ENCODE results near the gene PPP2R5E. TPM values are rescaled to one million over a fixed set of nuclear protein-coding genes. Genes with fewer than 3 reads are reported as not detected.
"Not testable (repeated sequence)": the region's sequence is repeated elsewhere in the genome, so short reads cannot be mapped to it uniquely, and the experiment has no call there.

PPP2R5E gene
- total and polyA plus RNA-seq, 5 experiments from 2014 or later: 32.3 to 39.5 (median 33.3) TPM

DNA sequence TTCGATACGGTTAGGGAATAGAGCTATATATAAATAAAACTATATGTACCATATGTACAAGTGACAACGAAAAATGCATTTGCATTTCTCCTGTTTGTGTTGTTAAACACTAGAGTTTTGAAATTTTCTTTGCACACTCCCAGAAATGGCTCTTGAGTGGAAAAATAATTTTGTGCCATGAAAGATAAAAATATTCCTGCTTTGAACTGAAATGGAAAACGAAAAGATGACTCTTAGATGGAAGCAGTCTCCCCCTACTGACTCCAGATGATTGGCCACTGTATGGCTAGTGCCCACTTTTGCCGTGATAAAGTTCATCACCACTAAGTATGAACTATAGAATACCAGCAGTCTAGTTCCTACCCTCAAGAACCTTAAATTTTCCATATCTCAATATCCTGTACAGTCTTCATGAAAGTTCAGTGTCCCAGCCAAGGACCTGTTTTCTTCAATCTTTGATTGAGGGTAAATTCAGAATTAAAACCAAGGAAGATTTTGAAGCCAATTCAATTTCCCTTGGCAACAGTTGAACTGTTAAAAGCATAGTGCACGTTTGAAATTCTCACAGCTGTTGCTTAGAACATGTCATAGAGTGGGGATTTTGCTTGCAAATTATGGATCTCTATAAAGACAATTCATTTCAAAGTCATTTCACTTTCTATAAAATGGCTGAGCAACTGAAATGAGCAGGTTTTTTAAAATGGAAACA lies 1.6 kb upstream of the PPP2R5E start:
- POLR2A ChIA-PET: interaction anchor here (0.9 to 3.4 kb wide), 3 partner anchors 97 to 1558 kb away, joined by 3 to 36 read pairs (median 33); partner anchors contain the start of genes MAX and WDR89
- Mint-ChIP-seq H3K36me3 (peaks cover 0 to 6% (median under 1%) of the 10 kb centered on the region in 3 donors), H3K4me3 (peak overlapping the region; percentile 92 to 99 (median 96)), H3K27ac (peak overlapping the region in 6 of 10 donors; percentile 29 to 95 (median 81)), H3K4me1 (peaks cover 13 to 41% (median 30%) of the 10 kb centered on the region in 4 donors), H3K9me3 (no peaks in the 10 kb centered on the region), H3K27me3 (no peaks in the 10 kb centered on the region)
- no peak for DNase-seq
- no peak for ATAC-seq

DNA sequence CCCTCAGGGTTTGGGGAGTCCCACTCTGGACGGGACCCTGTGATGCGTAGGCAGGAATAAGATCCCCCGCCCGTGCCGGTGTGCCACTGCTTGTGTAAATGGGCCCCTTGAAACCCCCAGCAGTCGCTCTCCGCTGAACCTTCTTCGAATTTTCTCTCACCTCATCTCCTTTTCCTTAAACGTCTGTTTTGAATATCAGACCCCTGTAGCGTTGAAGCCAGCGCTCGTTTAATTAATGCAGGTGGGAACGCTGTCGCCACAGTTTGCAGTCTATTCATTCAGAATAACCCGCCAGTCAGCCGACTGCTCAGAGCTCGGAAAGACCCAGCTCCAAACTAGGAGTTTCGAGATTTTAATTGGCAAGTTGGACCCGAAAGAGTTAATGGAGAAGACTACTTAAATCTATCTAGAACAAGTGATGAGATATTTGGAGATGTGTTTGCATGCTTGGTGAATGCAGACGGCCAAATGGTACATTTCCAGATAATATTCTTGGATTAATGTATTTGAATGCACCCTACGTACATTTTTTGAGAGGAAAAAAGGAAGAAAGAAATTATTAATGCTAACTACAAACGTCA lies 739 bp upstream of the PPP2R5E start:
- Mint-ChIP-seq H3K27ac (peak overlapping the region; percentile 91 to 99 (median 94)), H3K27me3 (no peaks in the 10 kb centered on the region), H3K9me3 (no peaks in the 10 kb centered on the region), H3K36me3 (peaks cover 7 to 14% (median 8%) of the 10 kb centered on the region in 3 donors), H3K4me1 (peaks cover 13 to 48% (median 38%) of the 10 kb centered on the region in 4 donors), H3K4me3 (peak overlapping the region; percentile 92 to 99 (median 96))
- POLR2A ChIA-PET: interaction anchor here (0.7 to 3.4 kb wide), 9 partner anchors 9 to 1559 kb away, joined by 3 to 36 read pairs (median 3); partner anchors contain the start of genes MAX and WDR89
- ATAC-seq (peak in 1 of 2 donors; percentile 31), DNase-seq (no peak)

DNA sequence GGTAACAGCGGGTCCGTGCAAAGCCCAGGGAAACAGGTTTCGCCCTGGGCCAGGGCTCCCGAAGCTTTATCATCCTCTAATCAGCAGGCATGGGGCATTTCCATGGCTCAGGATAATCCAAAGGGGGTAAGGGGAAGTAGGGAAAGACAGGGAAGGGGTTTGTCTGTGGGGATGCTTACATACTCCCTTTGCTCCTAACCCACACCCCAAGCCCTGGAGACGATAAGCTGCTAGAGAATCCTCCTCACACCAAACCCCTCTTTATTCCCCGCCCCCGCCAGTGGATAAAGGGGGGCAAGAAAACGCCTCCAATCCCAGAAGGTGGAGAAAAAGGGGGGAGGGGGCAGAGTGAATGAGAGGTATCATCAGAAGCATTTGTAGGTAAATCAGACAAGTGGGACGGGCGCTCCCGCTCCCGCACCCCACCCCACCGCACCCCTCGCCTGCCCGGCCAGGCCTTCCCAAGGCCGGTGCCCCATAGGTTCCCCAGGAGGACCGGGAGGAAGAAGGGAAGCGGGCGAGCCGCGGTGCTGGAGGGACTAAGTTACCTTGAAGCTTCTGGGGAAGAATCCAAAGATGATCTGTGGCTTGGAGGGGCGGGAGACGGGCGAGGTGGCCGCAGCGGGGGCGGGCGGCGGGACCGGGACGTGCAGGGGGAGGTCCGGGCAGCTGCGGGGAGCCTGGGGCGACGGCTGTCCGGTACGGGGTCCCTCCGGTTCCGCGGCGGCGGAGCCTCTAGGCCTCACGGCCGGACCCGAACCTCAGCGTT lies 762 bp downstream of the PPP2R5E start:
- H3K36me3 Mint-ChIP-seq: peaks cover 8 to 26% (median 8%) of the 10 kb centered on the region in 3 donors
- H3K27me3 Mint-ChIP-seq: no peaks in the 10 kb centered on the region
- H3K27ac Mint-ChIP-seq: peak overlapping the region; percentile 69 to 95 (median 92)
- peak overlapping the region; percentile 92 to 99 (median 96) for H3K4me3 Mint-ChIP-seq
- ATAC-seq (no peak), DNase-seq (peak in 5 of 10 donors; percentile 3 to 16 (median 3))
- peaks cover 16 to 48% (median 41%) of the 10 kb centered on the region in 4 donors for H3K4me1 Mint-ChIP-seq
- no peaks in the 10 kb centered on the region for H3K9me3 Mint-ChIP-seq
- POLR2A ChIA-PET: interaction anchor here (0.6 to 3.4 kb wide), 7 partner anchors 11 to 185 kb away, joined by 3 to 36 read pairs (median 5); partner anchors contain the start of genes SGPP1 and WDR89

DNA sequence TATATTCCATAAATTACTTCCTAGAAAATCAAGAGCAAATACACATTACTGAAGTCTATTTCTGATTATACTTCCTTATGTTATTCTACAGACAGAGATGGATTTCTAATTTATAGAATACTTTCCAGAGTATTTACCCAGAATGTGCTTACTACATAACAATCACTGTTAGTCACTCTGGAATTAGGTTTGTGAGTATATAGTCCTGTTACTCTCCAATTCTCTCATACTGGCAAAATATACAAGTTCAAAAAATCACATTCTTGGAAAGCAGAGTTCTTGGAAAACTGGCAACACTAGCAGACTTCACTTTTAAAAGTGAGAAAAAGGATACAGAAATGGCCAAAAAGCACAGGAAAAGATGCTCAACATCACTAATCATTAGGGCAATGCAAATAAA lies 7.3 kb downstream of the PPP2R5E start:
- DNase-seq: no peak
- no peak overlapping the region for H3K4me3 Mint-ChIP-seq
- peaks cover 13 to 40% (median 28%) of the 10 kb centered on the region in 4 donors for H3K4me1 Mint-ChIP-seq
- H3K36me3 Mint-ChIP-seq: peaks cover 8 to 82% (median 34%) of the 10 kb centered on the region in 3 donors
- POLR2A ChIA-PET: no interaction called here
- no peaks in the 10 kb centered on the region for H3K27me3 Mint-ChIP-seq
- H3K9me3 Mint-ChIP-seq: no peaks in the 10 kb centered on the region
- no peak for ATAC-seq
- H3K27ac Mint-ChIP-seq: no peak overlapping the region

DNA sequence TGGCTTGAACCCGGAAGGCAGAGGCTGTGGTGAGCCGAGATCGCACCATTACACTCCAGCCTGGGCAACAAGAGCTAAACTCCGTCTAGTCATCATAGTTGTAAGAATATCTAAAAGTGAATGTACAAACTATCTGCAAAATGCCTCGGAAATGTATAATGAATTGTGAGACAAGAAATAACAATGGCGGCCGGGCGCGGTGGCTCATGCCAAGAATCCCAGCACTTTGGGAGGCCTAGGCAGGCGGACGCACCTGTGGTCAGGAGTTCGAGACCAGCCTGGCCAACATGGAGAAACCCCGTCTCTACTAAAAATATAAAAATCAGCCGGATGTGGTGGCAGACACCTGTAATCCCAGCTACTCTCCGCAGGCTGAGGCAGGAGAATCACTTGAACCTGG lies 9.7 kb downstream of the PPP2R5E start:
- Mint-ChIP-seq H3K4me1 (peaks cover 13 to 35% (median 20%) of the 10 kb centered on the region in 4 donors), H3K4me3 (no peak overlapping the region), H3K36me3 (peaks cover 0 to 81% (median 34%) of the 10 kb centered on the region in 3 donors), H3K27me3 (no peaks in the 10 kb centered on the region), H3K9me3 (no peaks in the 10 kb centered on the region), H3K27ac (no peak overlapping the region)
- POLR2A ChIA-PET: no interaction called here
- no peak for DNase-seq
- ATAC-seq: no peak

DNA sequence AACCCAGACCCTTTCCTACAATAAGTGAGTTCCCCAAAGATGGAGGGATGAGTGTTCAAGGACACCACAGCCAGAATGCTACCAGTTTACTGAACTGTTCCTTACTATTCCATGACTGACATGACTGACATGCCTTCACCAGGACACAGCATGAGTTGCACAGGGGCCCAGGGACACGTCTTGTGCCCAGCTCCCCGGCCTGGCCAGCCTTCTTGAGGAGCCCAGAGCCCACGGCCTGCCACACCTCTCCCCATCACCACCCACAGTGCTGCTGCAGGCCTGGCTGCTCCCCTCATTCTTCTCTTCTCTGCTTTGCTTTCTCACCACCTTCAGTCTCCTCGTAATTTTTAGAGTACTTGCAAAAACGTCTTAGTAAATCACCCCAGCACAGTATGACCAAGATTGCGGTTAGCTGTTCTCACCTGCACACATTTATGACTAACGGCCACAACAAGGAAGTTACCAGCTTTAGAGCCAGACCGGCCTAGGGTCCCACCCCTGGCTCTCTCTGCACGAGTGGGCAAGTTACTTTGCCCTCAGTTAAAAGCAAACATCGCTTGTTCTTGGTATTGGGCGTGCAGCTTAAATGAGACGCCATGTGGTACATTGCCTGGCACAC lies 18.5 kb downstream of the PPP2R5E start:
- Mint-ChIP-seq H3K27ac (peak overlapping the region in 8 of 10 donors; percentile 8 to 86 (median 73)), H3K4me3 (peak overlapping the region in 5 of 10 donors; percentile 7 to 50 (median 11)), H3K9me3 (no peaks in the 10 kb centered on the region), H3K36me3 (peaks cover 4 to 61% (median 27%) of the 10 kb centered on the region in 3 donors), H3K4me1 (peaks cover 21 to 45% (median 28%) of the 10 kb centered on the region in 4 donors), H3K27me3 (no peaks in the 10 kb centered on the region)
- no peak for DNase-seq
- POLR2A ChIA-PET: interaction anchor here (0.6 to 0.9 kb wide), 2 partner anchors 30 to 145 kb away, joined by 4 to 5 read pairs; no protein-coding TSS in a partner anchor
- peak in 1 of 2 donors; percentile 17 for ATAC-seq

DNA sequence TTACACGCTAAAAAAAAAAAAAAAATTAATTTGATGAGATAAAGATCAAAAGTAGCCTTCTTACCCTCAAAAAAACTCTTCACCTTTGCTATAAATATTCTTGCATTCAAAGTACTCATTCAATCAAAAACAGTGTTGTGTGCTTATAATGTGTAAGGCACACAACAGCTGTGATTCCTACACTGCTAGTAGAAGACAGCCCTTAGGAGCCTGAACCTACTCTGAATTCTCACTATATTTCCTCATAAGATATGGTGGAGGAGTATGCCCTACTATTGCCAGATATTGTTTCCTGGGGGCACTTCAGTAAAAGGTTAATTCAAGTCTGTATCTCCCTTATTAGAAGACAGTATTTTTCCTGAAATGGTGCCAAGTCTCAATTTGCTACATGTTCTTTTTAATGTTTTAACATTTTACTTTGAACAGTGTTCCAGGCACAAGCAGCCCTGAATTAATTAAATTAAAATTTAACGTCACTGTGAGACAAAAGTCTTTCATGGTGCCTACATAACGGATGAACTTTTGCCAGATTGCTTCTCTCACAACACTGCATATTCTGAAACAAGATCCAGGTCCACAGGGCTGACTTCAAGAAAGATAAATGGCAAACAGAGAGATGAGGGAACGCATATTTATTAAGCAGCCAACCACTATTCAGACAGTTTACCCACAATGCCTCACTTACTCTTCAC lies 19.3 kb downstream of the PPP2R5E start:
- ATAC-seq (no peak), DNase-seq (no peak)
- POLR2A ChIA-PET: no interaction called here
- H3K27ac Mint-ChIP-seq: peak overlapping the region in 6 of 10 donors; percentile 5 to 80 (median 52)
- H3K9me3 Mint-ChIP-seq: no peaks in the 10 kb centered on the region
- H3K4me3 Mint-ChIP-seq: no peak overlapping the region
- H3K36me3 Mint-ChIP-seq: peaks cover 4 to 56% (median 23%) of the 10 kb centered on the region in 3 donors
- H3K27me3 Mint-ChIP-seq: no peaks in the 10 kb centered on the region
- peaks cover 21 to 44% (median 26%) of the 10 kb centered on the region in 4 donors for H3K4me1 Mint-ChIP-seq

DNA sequence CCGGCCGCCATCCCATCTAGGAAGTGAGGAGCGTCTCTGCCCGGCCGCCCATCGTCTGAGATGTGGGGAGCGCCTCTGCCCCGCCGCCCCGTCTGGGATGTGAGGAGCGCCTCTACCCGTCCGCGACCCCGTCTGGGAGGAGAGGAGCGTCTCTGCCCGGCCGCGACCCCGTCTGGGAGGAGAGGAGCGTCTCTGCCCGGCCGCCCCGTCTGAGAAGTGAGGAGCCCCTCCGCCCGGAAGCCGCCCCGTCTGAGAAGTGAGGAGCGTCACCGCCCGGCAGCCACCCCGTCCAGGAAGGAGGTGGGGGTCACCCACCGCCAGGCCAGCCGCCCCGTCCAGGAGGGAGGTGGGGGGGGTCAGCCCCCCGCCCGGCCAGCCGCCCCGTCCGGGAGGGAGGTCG lies 20.7 kb downstream of the PPP2R5E start:
- H3K9me3 Mint-ChIP-seq, H3K27me3 Mint-ChIP-seq, ATAC-seq, H3K4me3 Mint-ChIP-seq, DNase-seq, H3K27ac Mint-ChIP-seq, POLR2A ChIA-PET: not testable (repeated sequence)
- H3K4me1 Mint-ChIP-seq: peaks cover 21 to 46% (median 25%) of the 10 kb centered on the region in 4 donors
- H3K36me3 Mint-ChIP-seq: peaks cover 4 to 59% (median 23%) of the 10 kb centered on the region in 3 donors

DNA sequence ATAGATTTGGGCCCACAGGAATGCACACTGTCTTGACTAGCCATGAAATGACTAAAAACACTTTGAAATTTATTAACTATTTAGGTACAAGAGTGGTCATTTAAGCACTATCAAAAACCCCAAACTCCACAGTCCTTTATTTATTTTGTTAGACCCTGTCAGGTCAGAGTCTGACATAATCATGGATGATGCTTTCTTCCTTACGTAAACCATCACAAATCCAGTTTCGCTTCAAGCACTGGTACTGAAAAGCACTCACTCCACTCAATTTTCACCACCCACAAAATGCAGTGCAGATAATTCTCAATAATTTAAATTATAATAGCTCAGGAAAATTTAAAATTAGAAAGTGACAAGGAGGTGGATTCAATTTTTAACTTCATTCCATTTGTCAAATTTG lies 25.8 kb downstream of the PPP2R5E start:
- POLR2A ChIA-PET: no interaction called here
- Mint-ChIP-seq H3K4me1 (peaks cover 10 to 47% (median 35%) of the 10 kb centered on the region in 4 donors), H3K4me3 (no peak overlapping the region), H3K27me3 (no peaks in the 10 kb centered on the region), H3K9me3 (no peaks in the 10 kb centered on the region), H3K27ac (no peak overlapping the region), H3K36me3 (peaks cover 4 to 30% (median 8%) of the 10 kb centered on the region in 3 donors)
- ATAC-seq (no peak), DNase-seq (no peak)

DNA sequence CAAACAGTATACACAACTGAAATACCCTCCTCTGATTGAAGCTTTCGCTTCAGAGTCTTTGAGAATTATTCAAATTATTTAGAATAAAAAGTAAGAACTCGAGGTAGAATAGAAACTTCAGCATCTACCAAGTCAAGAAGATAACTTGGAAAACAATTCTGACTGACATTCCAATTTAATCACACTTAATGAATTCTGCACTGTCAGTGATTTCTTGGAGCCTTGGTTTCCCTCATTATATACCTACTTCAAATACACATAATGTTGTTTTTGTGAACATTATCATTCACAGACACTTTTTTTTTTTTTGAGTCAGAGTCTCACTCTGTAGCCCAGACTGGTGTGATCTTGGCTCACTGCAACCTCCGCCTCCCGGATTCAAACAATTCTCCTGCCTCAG lies 27.9 kb downstream of the PPP2R5E start:
- Mint-ChIP-seq H3K4me1 (peaks cover 21 to 61% (median 54%) of the 10 kb centered on the region in 4 donors), H3K9me3 (no peaks in the 10 kb centered on the region), H3K4me3 (peak overlapping the region in 2 of 10 donors; percentile 40 to 49), H3K36me3 (peaks cover 2 to 20% (median 2%) of the 10 kb centered on the region in 3 donors), H3K27ac (peak overlapping the region in 3 of 10 donors; percentile 13 to 35 (median 23)), H3K27me3 (no peaks in the 10 kb centered on the region)
- POLR2A ChIA-PET: no interaction called here
- DNase-seq (no peak), ATAC-seq (no peak)

DNA sequence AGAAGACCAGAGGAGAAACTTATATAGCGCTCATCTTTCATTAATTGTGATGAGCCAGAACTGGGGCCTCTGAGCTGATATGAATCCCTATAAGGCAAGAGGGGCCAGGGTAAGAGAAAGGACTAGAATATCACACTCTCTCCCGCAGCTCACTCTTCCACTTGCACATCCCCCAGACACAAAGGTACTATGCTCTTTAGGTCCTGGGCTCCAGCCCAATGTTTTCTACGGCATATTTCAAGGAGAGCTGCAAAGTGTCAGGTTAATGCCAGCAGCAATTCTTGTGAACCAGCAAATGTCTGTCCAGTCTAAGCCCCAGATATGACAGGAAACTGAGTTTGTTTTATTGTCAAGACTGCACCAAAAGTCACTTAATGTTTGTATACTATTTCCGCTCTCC lies 29.4 kb downstream of the PPP2R5E start:
- Mint-ChIP-seq H3K36me3 (peaks cover 0 to 11% (median 0%) of the 10 kb centered on the region in 3 donors), H3K4me3 (peak overlapping the region in 2 of 10 donors; percentile 18 to 22)
- POLR2A ChIA-PET: no interaction called here

More for the DNA sequence above, 29.4 kb downstream of the PPP2R5E start:
- DNase-seq: no peak
- ATAC-seq: no peak
- Mint-ChIP-seq H3K9me3 (no peaks in the 10 kb centered on the region), H3K27ac (peak overlapping the region in 5 of 10 donors; percentile 9 to 67 (median 11)), H3K4me1 (peaks cover 25 to 63% (median 61%) of the 10 kb centered on the region in 4 donors), H3K27me3 (no peaks in the 10 kb centered on the region)
